Cerebellar cortex (tissue), 1 donor: ENCODE results near the gene FGFR3.
"Not testable (repeated sequence)": the region's sequence is repeated elsewhere in the genome, so short reads cannot be mapped to it uniquely, and the experiment has no call there.

Experiments used
- DNase-seq: peaks from one replicate; pipeline ENCODE4 v3.0.0-alpha.2; 2015; ENCODE audit warnings: low spot score

FGFR3 gene

GRCh38 chr4:1842339-1842895, 49.3 kb downstream of the FGFR3 start:
- peak; percentile 49 for DNase-seq

- peak; percentile 65 for DNase-seq
Observed at GRCh38 chr4:1842993-1843448, 49.9 kb downstream of the FGFR3 start.

GRCh38 chr4:1843852-1844251, 50.8 kb downstream of the FGFR3 start:
- DNase-seq = peak; percentile 36

- not testable (repeated sequence) for DNase-seq
Observed at GRCh38 chr4:1844618-1845017, 51.5 kb downstream of the FGFR3 start.

- DNase-seq = no peak
Observed at GRCh38 chr4:1846580-1846979, 53.5 kb downstream of the FGFR3 start.

- DNase-seq = no peak
Observed at GRCh38 chr4:1850276-1850675, 57.2 kb downstream of the FGFR3 start.

- peak; percentile 54 for DNase-seq
Observed at GRCh38 chr4:1851160-1851559, 58.1 kb downstream of the FGFR3 start.

GRCh38 chr4:1851575-1852410, 58.7 kb downstream of the FGFR3 start:
- peak; percentile 78 for DNase-seq

- no peak for DNase-seq
Observed at GRCh38 chr4:1852904-1853623, 60.0 kb downstream of the FGFR3 start.

GRCh38 chr4:1854752-1855151, 61.7 kb downstream of the FGFR3 start:
- no peak for DNase-seq

GRCh38 chr4:1855333-1856070, 62.4 kb downstream of the FGFR3 start:
- DNase-seq = no peak

- DNase-seq = peak; percentile 93
Observed at GRCh38 chr4:1856071-1856942, 63.2 kb downstream of the FGFR3 start, which contains the start of gene LETM1. TSS of gene LETM1 (minus strand) at chr4:1856156. CDS start at chr4:1855950, 206 bp downstream.

- peak; percentile 25 for DNase-seq
Observed at GRCh38 chr4:1856943-1857699, 64.0 kb downstream of the FGFR3 start.

GRCh38 chr4:1857931-1858330, 64.8 kb downstream of the FGFR3 start:
- DNase-seq = no peak
